Measurements from ENCODE around the gene BRCC3.

The BRCC3 gene

DNA sequence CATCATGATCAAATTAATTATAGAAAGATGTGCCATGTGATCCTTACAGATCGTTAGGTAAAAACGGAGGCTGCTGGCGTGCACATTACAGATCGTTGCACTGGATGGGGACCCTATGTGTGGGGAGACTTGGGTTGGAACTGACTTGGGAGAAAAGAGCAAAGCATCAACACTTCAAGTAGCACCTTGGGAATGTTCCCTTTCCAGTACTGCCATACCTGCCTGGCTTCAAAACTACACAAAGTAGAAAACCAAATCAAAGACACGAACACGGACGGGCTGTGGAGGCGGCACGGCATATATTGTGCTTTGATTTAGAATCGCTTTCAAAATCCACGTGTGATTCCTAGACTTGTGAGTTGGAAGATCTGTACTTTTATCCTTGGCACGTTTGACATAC, 1.3 kb upstream of the BRCC3 start:
- no peak for DNase-seq (ENCODE audit: low read depth in 1 of 2, low spot score in 1 of 2)
- Histone ChIP-seq H3K27me3 (ENCODE audit: insufficient read depth, poor library complexity, severe bottlenecking) (no peaks in the 10 kb centered on the region), H3K27ac (replicated peaks) (peak overlapping the region; percentile 84), H3K4me3 (replicated peaks; ENCODE audit: insufficient read depth, low read length) (peak overlapping the region; percentile 58)
- TF ChIP-seq POLR2AphosphoS5 (IDR thresholded peaks at IDR 0.05; ENCODE audit: low read depth) (no peak), GABPA (IDR thresholded peaks at IDR 0.05; ENCODE audit: low read depth) (no peak), SPI1 (IDR thresholded peaks at IDR 0.05; ENCODE audit: borderline replicate concordance, low read depth) (no peak), REST (IDR thresholded peaks at IDR 0.05; ENCODE audit: insufficient replicate concordance, low read depth) (no peak)
- TF ChIP-seq, protein P1, sequence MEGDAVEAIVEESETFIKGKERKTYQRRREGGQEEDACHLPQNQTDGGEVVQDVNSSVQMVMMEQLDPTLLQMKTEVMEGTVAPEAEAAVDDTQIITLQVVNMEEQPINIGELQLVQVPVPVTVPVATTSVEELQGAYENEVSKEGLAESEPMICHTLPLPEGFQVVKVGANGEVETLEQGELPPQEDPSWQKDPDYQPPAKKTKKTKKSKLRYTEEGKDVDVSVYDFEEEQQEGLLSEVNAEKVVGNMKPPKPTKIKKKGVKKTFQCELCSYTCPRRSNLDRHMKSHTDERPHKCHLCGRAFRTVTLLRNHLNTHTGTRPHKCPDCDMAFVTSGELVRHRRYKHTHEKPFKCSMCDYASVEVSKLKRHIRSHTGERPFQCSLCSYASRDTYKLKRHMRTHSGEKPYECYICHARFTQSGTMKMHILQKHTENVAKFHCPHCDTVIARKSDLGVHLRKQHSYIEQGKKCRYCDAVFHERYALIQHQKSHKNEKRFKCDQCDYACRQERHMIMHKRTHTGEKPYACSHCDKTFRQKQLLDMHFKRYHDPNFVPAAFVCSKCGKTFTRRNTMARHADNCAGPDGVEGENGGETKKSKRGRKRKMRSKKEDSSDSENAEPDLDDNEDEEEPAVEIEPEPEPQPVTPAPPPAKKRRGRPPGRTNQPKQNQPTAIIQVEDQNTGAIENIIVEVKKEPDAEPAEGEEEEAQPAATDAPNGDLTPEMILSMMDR (IDR thresholded peaks at IDR 0.05; ENCODE audit: insufficient read depth, low read length): no peak

- TF ChIP-seq REST (IDR thresholded peaks at IDR 0.05; ENCODE audit: insufficient replicate concordance, low read depth) (no peak), GABPA (IDR thresholded peaks at IDR 0.05; ENCODE audit: low read depth) (no peak), SPI1 (IDR thresholded peaks at IDR 0.05; ENCODE audit: borderline replicate concordance, low read depth) (no peak), POLR2AphosphoS5 (IDR thresholded peaks at IDR 0.05; ENCODE audit: low read depth) (no peak)
- TF ChIP-seq, protein P1 (IDR thresholded peaks at IDR 0.05; ENCODE audit: insufficient read depth, low read length): no peak
- H3K27ac ChIP-seq (replicated peaks): peak overlapping the region; percentile 84
- peak overlapping the region; percentile 58 for H3K4me3 ChIP-seq (replicated peaks; ENCODE audit: insufficient read depth, low read length)
- H3K27me3 ChIP-seq (ENCODE audit: insufficient read depth, poor library complexity, severe bottlenecking): no peaks in the 10 kb centered on the region
- peak in 1 of 2 experiments; percentile 7 for DNase-seq (ENCODE audit: low read depth in 1 of 2, low spot score in 1 of 2)
Observed at GRCh38 chrX:155070663-155070974, 689 bp upstream of the BRCC3 start.

- Histone ChIP-seq H3K27me3 (ENCODE audit: insufficient read depth, poor library complexity, severe bottlenecking) (no peaks in the 10 kb centered on the region), H3K4me3 (replicated peaks; ENCODE audit: insufficient read depth, low read length) (peak overlapping the region; percentile 64), H3K27ac (replicated peaks) (peak overlapping the region; percentile 90)
- DNase-seq (ENCODE audit: low read depth in 1 of 2, low spot score in 1 of 2): peak in 1 of 2 experiments; percentile 31
- TF ChIP-seq REST (IDR thresholded peaks at IDR 0.05; ENCODE audit: insufficient replicate concordance, low read depth) (no peak), SPI1 (IDR thresholded peaks at IDR 0.05; ENCODE audit: borderline replicate concordance, low read depth) (no peak), GABPA (IDR thresholded peaks at IDR 0.05; ENCODE audit: low read depth) (no peak), POLR2AphosphoS5 (IDR thresholded peaks at IDR 0.05; ENCODE audit: low read depth) (no peak)
- TF ChIP-seq, protein P1 (IDR thresholded peaks at IDR 0.05; ENCODE audit: insufficient read depth, low read length): no peak
Observed at GRCh38 chrX:155071694-155072280, 479 bp downstream of the BRCC3 start.

Data from HL-60 (cell line).